HCT116 (cell line): ENCODE measurements around the gene FBXL15.

ENCODE experiments used
- CEBPB ChIP-seq: IDR thresholded peaks from 2 replicates; pipeline ENCODE4 v1.6.1; 2012; ENCODE audit warnings: low read depth
- EZH2 ChIP-seq: fragments of 200-600 bp; sonication (generic); IDR thresholded peaks from 2 replicates; pipeline ENCODE4 v1.6.1; 2017; ENCODE audit warnings: antibody characterized with exemption, mixed run types
- POLR2A ChIP-seq: IDR thresholded peaks from 2 replicates; pipeline ENCODE4 v1.7.0; 2011; ENCODE audit warnings: borderline replicate concordance; ENCODE audit not compliant: insufficient read depth, insufficient read length; ENCODE audit errors: extremely low read depth
- POLR2AphosphoS5 ChIP-seq: IDR thresholded peaks from 2 replicates; pipeline ENCODE4 v1.6.1; 2011; ENCODE audit warnings: mild to moderate bottlenecking, low read depth, low read length, moderate library complexity
- RAD21 ChIP-seq: IDR thresholded peaks from 2 replicates; pipeline ENCODE4 v1.6.1; 2012; ENCODE audit warnings: low read depth, mild to moderate bottlenecking
- REST ChIP-seq: IDR thresholded peaks from 2 replicates; pipeline ENCODE4 v1.6.1; 2012; ENCODE audit warnings: low read depth
- SIN3A ChIP-seq: IDR thresholded peaks from 2 replicates; pipeline ENCODE4 v1.6.1; 2012; ENCODE audit warnings: low read depth
- YY1 ChIP-seq: IDR thresholded peaks from 2 replicates; pipeline ENCODE4 v1.6.1; 2011; ENCODE audit warnings: low read length, low read depth, moderate library complexity, mild to moderate bottlenecking; ENCODE audit not compliant: insufficient replicate concordance; ENCODE audit errors: extremely low read depth
- ZFX ChIP-seq: fragments of 450-650 bp; IDR thresholded peaks from 2 replicates; pipeline ENCODE4 v1.6.1; 2017
- ZNF274 ChIP-seq: fragments of 200-500 bp; sonication (Bioruptor generic); IDR thresholded peaks from 2 replicates; pipeline ENCODE4 v1.6.1; 2014; ENCODE audit warnings: mild to moderate bottlenecking, low read depth, low read length, inconsistent platforms
- TF ChIP-seq, protein P1 (sequence below), 3 experiments: fragments of 200-600 bp in 1 of 3; sonication (generic) in 1 of 3; IDR thresholded peaks in 2 of 3; conservative IDR thresholded peaks in 1 of 3; 2 replicates each; pipeline ENCODE4 v1.5.1; 2012 to 2017; ENCODE audit warnings: low read depth in 2 of 3, low read length in 2 of 3, antibody characterized with exemption in 1 of 3, borderline replicate concordance in 1 of 3, control low read depth in 1 of 3, mild to moderate bottlenecking in 1 of 3, mixed read lengths in 1 of 3, mixed run types in 1 of 3, moderate library complexity in 1 of 3; ENCODE audit not compliant: insufficient read depth in 1 of 3
- TF ChIP-seq, protein P2 (sequence below): IDR thresholded peaks from 2 replicates; pipeline ENCODE4 v1.6.1; 2012

- TF ChIP-seq, protein P1, sequence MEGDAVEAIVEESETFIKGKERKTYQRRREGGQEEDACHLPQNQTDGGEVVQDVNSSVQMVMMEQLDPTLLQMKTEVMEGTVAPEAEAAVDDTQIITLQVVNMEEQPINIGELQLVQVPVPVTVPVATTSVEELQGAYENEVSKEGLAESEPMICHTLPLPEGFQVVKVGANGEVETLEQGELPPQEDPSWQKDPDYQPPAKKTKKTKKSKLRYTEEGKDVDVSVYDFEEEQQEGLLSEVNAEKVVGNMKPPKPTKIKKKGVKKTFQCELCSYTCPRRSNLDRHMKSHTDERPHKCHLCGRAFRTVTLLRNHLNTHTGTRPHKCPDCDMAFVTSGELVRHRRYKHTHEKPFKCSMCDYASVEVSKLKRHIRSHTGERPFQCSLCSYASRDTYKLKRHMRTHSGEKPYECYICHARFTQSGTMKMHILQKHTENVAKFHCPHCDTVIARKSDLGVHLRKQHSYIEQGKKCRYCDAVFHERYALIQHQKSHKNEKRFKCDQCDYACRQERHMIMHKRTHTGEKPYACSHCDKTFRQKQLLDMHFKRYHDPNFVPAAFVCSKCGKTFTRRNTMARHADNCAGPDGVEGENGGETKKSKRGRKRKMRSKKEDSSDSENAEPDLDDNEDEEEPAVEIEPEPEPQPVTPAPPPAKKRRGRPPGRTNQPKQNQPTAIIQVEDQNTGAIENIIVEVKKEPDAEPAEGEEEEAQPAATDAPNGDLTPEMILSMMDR (IDR thresholded peaks at IDR 0.05 in 2 of 3, conservative IDR thresholded peaks at IDR 0.05 in 1 of 3; ENCODE audit: borderline replicate concordance in 1 of 3, insufficient read depth in 1 of 3, low read depth in 2 of 3, low read length in 2 of 3) = peak in 1 of 3 experiments; percentile 17; a peak in 2 of 6 replicates
- no peak for TF ChIP-seq YY1
- no peak for TF ChIP-seq RAD21
- no peak for TF ChIP-seq EZH2
- TF ChIP-seq CEBPB = no peak
- TF ChIP-seq, protein P2, sequence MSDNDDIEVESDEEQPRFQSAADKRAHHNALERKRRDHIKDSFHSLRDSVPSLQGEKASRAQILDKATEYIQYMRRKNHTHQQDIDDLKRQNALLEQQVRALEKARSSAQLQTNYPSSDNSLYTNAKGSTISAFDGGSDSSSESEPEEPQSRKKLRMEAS = no peak
- TF ChIP-seq POLR2A = no peak
- no peak for TF ChIP-seq ZFX
- no peak for TF ChIP-seq SIN3A
- TF ChIP-seq REST = no peak
- TF ChIP-seq ZNF274 = no peak
- TF ChIP-seq POLR2AphosphoS5 = no peak
Observed at GRCh38 chr10:102463983-102464382, 43.3 kb downstream of the FBXL15 start.
